Right ventricle myocardium superior (tissue), 1 donor: Measurements from ENCODE around the gene FAM210A. TPM values are rescaled to one million over a fixed set of nuclear protein-coding genes. Genes with fewer than 3 reads are reported as not detected.

Source experiments
- ATAC-seq: fragments of 200-7000 bp; cut with Tn5 transposase; one replicate; pipeline ENCODE4 v1.9.1; 2020; ENCODE audit warnings: mild to moderate bottlenecking; ENCODE audit not compliant: poor library complexity
- DNase-seq: peaks from one replicate; pipeline ENCODE4 v3.0.0-alpha.2; 2020
- intact Hi-C: fragments of 100-400 bp; cut with DNase I; formaldehyde crosslinking; loops from one replicate; pipeline ENCODE4 v1.11.2; 2022
- total RNA-seq: library from RNA; stranded (reverse); fragmentation: NEBNext Ultra II Directional; extraction: Animal tissue kit (Norgen Biotek cat#: 25700); gene quantifications from one replicate; pipeline ENCODE4 v1.2.1, GENCODE V29; 2021
- donor health status: DM: no; HTN: yes; CAD: no; lungs with severe emphysema.

FAM210A gene
- total RNA-seq, 1 donor from 2014 or later = 62.1 TPM

DNA sequence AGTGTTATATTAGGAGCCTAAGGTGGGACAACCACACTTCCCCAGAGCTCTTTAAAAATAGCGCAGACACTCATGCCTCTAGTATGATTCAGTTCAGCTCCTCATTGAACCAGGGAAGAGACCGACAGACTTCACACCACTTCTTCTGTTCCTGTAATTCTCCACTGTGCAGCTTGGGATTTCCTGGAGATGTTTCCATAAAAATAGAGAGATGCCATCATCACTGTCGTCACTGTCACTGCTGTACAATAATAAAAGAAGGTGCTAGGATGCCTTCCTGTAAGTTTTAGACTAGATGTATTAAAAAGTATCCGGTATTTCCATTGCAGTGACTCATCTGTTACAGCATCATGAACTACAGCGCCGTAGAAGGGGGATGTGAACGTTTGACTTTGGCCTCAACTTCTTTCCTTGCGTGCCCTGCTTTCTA is 110.9 kb downstream of the FAM210A start:
- ATAC-seq (peak; percentile 39), DNase-seq (no peak)
- intact Hi-C loops = no loop called here

DNA sequence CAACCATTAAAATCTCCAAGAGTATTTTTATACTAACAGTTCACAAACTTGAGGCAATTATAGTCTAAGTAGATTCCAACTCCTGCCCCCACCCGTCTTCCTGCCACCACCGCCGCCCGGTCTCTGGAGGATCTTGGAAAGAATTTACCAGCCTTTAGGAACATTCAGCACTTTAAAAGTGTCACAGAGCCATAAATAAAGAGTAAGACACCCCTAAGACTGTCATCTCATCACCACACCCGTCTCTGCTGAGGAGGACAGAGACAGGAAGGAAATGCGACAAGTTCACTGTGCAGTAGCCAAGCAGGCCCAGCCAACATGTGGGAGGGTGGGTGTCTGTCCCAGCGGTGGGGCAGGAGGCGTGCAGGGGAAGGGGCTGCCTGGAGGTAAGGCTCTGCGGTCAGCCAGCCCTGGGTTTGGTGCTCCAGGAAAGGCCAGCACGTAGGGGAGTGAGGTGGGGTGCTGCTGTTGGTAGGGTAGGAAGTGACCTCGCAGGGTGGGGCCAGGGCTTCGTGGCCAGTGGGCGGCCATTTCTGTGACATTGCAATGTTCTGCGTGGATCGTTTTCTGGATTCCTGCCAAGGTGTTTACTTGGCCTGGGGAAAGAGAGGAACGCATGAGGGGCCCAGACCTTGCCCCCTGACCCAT is 111.6 kb downstream of the FAM210A start:
- DNase-seq (no peak), ATAC-seq (no peak)
- intact Hi-C loops = loop anchor here (5.0 kb wide), 1 partner anchor 52 kb away; no protein-coding TSS in a partner anchor

DNA sequence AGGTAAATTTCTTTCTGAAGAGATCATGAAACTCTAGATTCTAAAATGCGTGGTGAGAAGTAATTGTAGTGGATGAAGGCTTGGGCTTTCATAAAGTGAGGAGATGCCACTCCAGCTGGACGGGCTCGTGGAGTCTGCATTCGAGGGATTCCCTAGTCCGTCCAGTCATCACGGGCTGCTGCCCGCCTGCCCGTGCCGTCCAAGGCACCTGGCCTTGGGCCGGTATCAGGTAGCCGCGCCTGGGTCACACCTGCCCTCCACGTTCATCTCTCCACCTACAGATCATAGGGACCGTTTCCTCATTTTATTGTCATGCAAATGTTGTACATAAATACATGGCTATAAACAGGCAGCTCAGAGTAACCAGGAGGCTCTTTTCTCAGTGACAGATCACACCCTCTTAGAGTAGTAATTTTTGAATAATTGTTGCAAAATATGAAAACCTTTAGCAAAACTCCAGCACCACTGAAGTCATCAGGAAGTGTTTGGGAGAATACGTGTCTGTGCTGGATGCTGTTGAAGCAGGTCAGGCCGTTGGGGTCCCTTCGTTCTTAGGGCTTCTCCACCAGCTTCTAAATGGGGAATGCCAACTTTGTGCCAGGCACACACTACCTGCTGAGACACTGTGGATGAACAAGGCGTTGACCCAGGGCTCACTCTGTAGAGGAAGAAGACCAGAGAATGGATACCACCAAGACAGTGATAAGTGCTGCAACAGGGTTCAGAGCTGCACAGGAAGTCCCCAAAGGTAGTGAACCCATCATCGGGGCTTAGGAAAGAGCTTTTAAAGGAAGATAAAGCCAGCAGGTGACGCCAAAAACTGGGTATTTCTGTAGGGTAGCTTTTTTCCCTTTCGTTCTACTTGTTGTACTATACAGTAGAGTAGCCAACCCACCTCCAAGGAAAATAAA is 112.5 kb downstream of the FAM210A start:
- intact Hi-C loops = loop anchor here (5.0 kb wide), 1 partner anchor 52 kb away; no protein-coding TSS in a partner anchor
- ATAC-seq = no peak
- DNase-seq = no peak

Other genes starting within 250 kb of the FAM210A start
- 21.4 TPM for gene RNMT, start 115 bp upstream of the FAM210A start, total RNA-seq
- not detected for gene MC5R, start 97.6 kb upstream of the FAM210A start, total RNA-seq
- gene MC2R, start 189.0 kb upstream of the FAM210A start, total RNA-seq = not detected